HepG2 (cell line): ENCODE data around the gene CCDC57. TPM values are rescaled to one million over a fixed set of nuclear protein-coding genes. Genes with fewer than 3 reads are reported as not detected.

Source experiments
- ATRX ChIP-seq: sonication (generic); formaldehyde crosslinking; IDR thresholded peaks from 2 replicates; pipeline ENCODE4 v1.4.0; 2020; ENCODE audit warnings: missing genetic modification reagents, borderline replicate concordance
- CHCHD3 ChIP-seq: sonication (generic); formaldehyde crosslinking; IDR thresholded peaks from 2 replicates; pipeline ENCODE4 v1.8.0; 2022; ENCODE audit warnings: mild to moderate bottlenecking, missing genetic modification reagents, moderate library complexity
- DMTF1 ChIP-seq: sonication (generic); formaldehyde crosslinking; IDR thresholded peaks from 2 replicates; pipeline ENCODE4 v1.4.0; 2020; ENCODE audit warnings: mild to moderate bottlenecking, missing genetic modification reagents
- FOSL2 ChIP-seq: sonication (generic); formaldehyde crosslinking; IDR thresholded peaks from 2 replicates; pipeline ENCODE4 v1.4.0; 2020; ENCODE audit warnings: missing genetic modification reagents
- NR2F6 ChIP-seq, 2 experiments: IDR thresholded peaks; 2 replicates each; pipeline ENCODE4 v1.6.1; 2016; ENCODE audit warnings: antibody characterized with exemption in 1 of 2, mild to moderate bottlenecking in 1 of 2
- PHF21A ChIP-seq: sonication (generic); formaldehyde crosslinking; IDR thresholded peaks from 2 replicates; pipeline ENCODE4 v1.5.0; 2020; ENCODE audit warnings: mild to moderate bottlenecking, missing genetic modification reagents
- SIX4 ChIP-seq: sonication (generic); formaldehyde crosslinking; IDR thresholded peaks from 2 replicates; pipeline ENCODE4 v1.4.0; 2020; ENCODE audit warnings: missing genetic modification reagents
- U2AF1 ChIP-seq: fragments of 200-400 bp; formaldehyde crosslinking; optimal IDR thresholded peaks from 2 replicates; pipeline ENCODE3; 2017; ENCODE audit warnings: mild to moderate bottlenecking, low read depth, low read length
- ZNF235 ChIP-seq: sonication (generic); formaldehyde crosslinking; IDR thresholded peaks from 2 replicates; pipeline ENCODE4 v1.8.1; 2023; ENCODE audit warnings: mild to moderate bottlenecking, missing genetic modification reagents, borderline replicate concordance
- ZNF44 ChIP-seq: sonication (generic); formaldehyde crosslinking; IDR thresholded peaks from 2 replicates; pipeline ENCODE4 v1.5.1; 2020; ENCODE audit warnings: mild to moderate bottlenecking, missing genetic modification reagents
- ZNF747 ChIP-seq: sonication (generic); formaldehyde crosslinking; IDR thresholded peaks from 2 replicates; pipeline ENCODE4 v1.8.1; 2023; ENCODE audit warnings: missing genetic modification reagents, mild to moderate bottlenecking, borderline replicate concordance
- polyA plus RNA-seq, 8 experiments: library from polyadenylated mRNA; depleted of rRNA in 3 of 8; stranded (reverse) in 7 of 8; unstranded in 1 of 8; fragments of >200 nt; fragmentation: Illumina TruSeq in 4 of 8; extraction: Trizol in 4 of 8; gene quantifications; 2 replicates each; pipeline versions ENCODE4 v1.2.1 to v1.2.3, GENCODE V29; 2011 to 2016; ENCODE audit warnings: low read depth in 4 of 8, missing spikeins in 1 of 8, mixed read lengths in 1 of 8; ENCODE audit not compliant: insufficient read depth in 1 of 8
- total RNA-seq, 5 experiments: library from RNA; depleted of rRNA; stranded (reverse); fragments of >200 nt; fragmentation: Illumina TruSeq; extraction: Trizol; gene quantifications; 2 replicates each; pipeline ENCODE4 v1.2.3, GENCODE V29; 2016; ENCODE audit warnings: low read depth in 1 of 5
- TF ChIP-seq, protein P1 (sequence below): sonication (generic); formaldehyde crosslinking; IDR thresholded peaks from 2 replicates; pipeline ENCODE4 v1.4.0; 2020; ENCODE audit warnings: missing genetic modification reagents
- TF ChIP-seq, protein P2 (sequence below): sonication (generic); formaldehyde crosslinking; IDR thresholded peaks from 2 replicates; pipeline ENCODE4 v1.4.0; 2020; ENCODE audit warnings: low read depth, mild to moderate bottlenecking, missing genetic modification reagents
- TF ChIP-seq, protein P3 (sequence below): sonication (generic); formaldehyde crosslinking; IDR thresholded peaks from 2 replicates; pipeline ENCODE4 v1.4.0; 2020; ENCODE audit warnings: missing genetic modification reagents, borderline replicate concordance

The CCDC57 gene
- total and polyA plus RNA-seq, 2 of the 13 experiments (the other 11 are each of a cell fraction or from before 2014, with no cell fraction given): 59.3 to 59.9 TPM

GRCh38 chr17:82241183-82241925 is 28.7 kb upstream of the CCDC57 start (continued):
- TF ChIP-seq, protein P1, sequence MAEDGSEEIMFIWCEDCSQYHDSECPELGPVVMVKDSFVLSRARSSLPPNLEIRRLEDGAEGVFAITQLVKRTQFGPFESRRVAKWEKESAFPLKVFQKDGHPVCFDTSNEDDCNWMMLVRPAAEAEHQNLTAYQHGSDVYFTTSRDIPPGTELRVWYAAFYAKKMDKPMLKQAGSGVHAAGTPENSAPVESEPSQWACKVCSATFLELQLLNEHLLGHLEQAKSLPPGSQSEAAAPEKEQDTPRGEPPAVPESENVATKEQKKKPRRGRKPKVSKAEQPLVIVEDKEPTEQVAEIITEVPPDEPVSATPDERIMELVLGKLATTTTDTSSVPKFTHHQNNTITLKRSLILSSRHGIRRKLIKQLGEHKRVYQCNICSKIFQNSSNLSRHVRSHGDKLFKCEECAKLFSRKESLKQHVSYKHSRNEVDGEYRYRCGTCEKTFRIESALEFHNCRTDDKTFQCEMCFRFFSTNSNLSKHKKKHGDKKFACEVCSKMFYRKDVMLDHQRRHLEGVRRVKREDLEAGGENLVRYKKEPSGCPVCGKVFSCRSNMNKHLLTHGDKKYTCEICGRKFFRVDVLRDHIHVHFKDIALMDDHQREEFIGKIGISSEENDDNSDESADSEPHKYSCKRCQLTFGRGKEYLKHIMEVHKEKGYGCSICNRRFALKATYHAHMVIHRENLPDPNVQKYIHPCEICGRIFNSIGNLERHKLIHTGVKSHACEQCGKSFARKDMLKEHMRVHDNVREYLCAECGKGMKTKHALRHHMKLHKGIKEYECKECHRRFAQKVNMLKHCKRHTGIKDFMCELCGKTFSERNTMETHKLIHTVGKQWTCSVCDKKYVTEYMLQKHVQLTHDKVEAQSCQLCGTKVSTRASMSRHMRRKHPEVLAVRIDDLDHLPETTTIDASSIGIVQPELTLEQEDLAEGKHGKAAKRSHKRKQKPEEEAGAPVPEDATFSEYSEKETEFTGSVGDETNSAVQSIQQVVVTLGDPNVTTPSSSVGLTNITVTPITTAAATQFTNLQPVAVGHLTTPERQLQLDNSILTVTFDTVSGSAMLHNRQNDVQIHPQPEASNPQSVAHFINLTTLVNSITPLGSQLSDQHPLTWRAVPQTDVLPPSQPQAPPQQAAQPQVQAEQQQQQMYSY (CRISPR knock-in tag): peak; percentile 83
- no peak for TF ChIP-seq ATRX (CRISPR knock-in tag)
- no peak for TF ChIP-seq FOSL2 (CRISPR knock-in tag)
- TF ChIP-seq NR2F6 (IDR thresholded peaks at IDR 0.05): no peak
- no peak for TF ChIP-seq NR2F6 (CRISPR knock-in tag; IDR thresholded peaks at IDR 0.05)
- peak; percentile 93; the same call in 1 of the 2 replicates for TF ChIP-seq ZNF235 (CRISPR knock-in tag)
- no peak for TF ChIP-seq DMTF1 (CRISPR knock-in tag)
- TF ChIP-seq, protein P2, sequence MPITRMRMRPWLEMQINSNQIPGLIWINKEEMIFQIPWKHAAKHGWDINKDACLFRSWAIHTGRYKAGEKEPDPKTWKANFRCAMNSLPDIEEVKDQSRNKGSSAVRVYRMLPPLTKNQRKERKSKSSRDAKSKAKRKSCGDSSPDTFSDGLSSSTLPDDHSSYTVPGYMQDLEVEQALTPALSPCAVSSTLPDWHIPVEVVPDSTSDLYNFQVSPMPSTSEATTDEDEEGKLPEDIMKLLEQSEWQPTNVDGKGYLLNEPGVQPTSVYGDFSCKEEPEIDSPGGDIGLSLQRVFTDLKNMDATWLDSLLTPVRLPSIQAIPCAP (CRISPR knock-in tag): peak; percentile 87; the same call in 1 of the 2 replicates
- 0 out of 2 replicates have a peak, but pooled peaks have one; percentile 31 for TF ChIP-seq PHF21A (CRISPR knock-in tag)
- no peak for TF ChIP-seq CHCHD3 (CRISPR knock-in tag)
- TF ChIP-seq, protein P3, sequence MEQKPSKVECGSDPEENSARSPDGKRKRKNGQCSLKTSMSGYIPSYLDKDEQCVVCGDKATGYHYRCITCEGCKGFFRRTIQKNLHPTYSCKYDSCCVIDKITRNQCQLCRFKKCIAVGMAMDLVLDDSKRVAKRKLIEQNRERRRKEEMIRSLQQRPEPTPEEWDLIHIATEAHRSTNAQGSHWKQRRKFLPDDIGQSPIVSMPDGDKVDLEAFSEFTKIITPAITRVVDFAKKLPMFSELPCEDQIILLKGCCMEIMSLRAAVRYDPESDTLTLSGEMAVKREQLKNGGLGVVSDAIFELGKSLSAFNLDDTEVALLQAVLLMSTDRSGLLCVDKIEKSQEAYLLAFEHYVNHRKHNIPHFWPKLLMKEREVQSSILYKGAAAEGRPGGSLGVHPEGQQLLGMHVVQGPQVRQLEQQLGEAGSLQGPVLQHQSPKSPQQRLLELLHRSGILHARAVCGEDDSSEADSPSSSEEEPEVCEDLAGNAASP (CRISPR knock-in tag): no peak; the same call in 1 of the 2 replicates
- no peak; the same call in 1 of the 2 replicates for TF ChIP-seq ZNF44 (CRISPR knock-in tag)
- no peak for TF ChIP-seq SIX4 (CRISPR knock-in tag)
- no peak for TF ChIP-seq U2AF1
- no peak; the same call in 1 of the 2 replicates for TF ChIP-seq ZNF747 (CRISPR knock-in tag)
